HEK293T (cell line): ENCODE measurements around the gene MEF2C.

ENCODE experiments used
- CTCF ChIA-PET: fragments of 350-600 bp; formaldehyde crosslinking; extraction: SDS; loops from one replicate; lab custom pipeline; 2021; ENCODE audit warnings: antibody characterized with exemption, inconsistent platforms; lab: Yijun Ruan, JAX
- POLR2A ChIA-PET: fragments of 350-600 bp; formaldehyde crosslinking; extraction: SDS; loops from one replicate; lab custom pipeline; 2020; ENCODE audit warnings: antibody characterized with exemption, inconsistent platforms; lab: Yijun Ruan, JAX
- DNase-seq: peaks from one replicate; pipeline ENCODE4 v3.0.0; 2012; ENCODE audit warnings: mixed read lengths; ENCODE audit errors: extremely low spot score
- ARNT ChIP-seq: fragments of 450-650 bp; IDR thresholded peaks from 2 replicates; pipeline ENCODE4 v1.6.1; 2017; ENCODE audit warnings: mild to moderate bottlenecking
- BHLHE40 ChIP-seq: fragments of 450-650 bp; IDR thresholded peaks from 2 replicates; pipeline ENCODE4 v1.6.1; 2016; ENCODE audit warnings: mild to moderate bottlenecking, moderate library complexity, borderline replicate concordance
- CTBP1 ChIP-seq: fragments of 450-650 bp; IDR thresholded peaks from 2 replicates; pipeline ENCODE4 v1.6.1; 2016; ENCODE audit warnings: borderline replicate concordance
- ELF4 ChIP-seq: fragments of 450-650 bp; IDR thresholded peaks from 2 replicates; pipeline ENCODE4 v1.6.1; 2017; ENCODE audit warnings: antibody characterized with exemption
- FOXA1 ChIP-seq: fragments of 450-650 bp; IDR thresholded peaks from 2 replicates; pipeline ENCODE4 v1.6.1; 2016; ENCODE audit warnings: mild to moderate bottlenecking
- FOXK2 ChIP-seq: fragments of 450-650 bp; IDR thresholded peaks from 2 replicates; pipeline ENCODE4 v1.6.1; 2016; ENCODE audit warnings: mild to moderate bottlenecking
- FOXM1 ChIP-seq: fragments of 450-650 bp; IDR thresholded peaks from 2 replicates; pipeline ENCODE4 v1.6.1; 2017; ENCODE audit warnings: mild to moderate bottlenecking, borderline replicate concordance
- HDGF ChIP-seq: fragments of 450-650 bp; IDR thresholded peaks from 2 replicates; pipeline ENCODE4 v1.6.1; 2017; ENCODE audit warnings: antibody characterized with exemption, borderline replicate concordance
- L3MBTL2 ChIP-seq: fragments of 450-650 bp; conservative IDR thresholded peaks from 2 replicates; pipeline ENCODE4 v1.6.1; 2016; ENCODE audit warnings: mild to moderate bottlenecking
- LEF1 ChIP-seq: fragments of 450-650 bp; IDR thresholded peaks from 2 replicates; pipeline ENCODE4 v1.6.1; 2017; ENCODE audit warnings: mild to moderate bottlenecking, borderline replicate concordance
- NFRKB ChIP-seq: fragments of 450-650 bp; IDR thresholded peaks from 2 replicates; pipeline ENCODE4 v1.6.1; 2016; ENCODE audit warnings: mild to moderate bottlenecking, moderate library complexity
- SP1 ChIP-seq: fragments of 450-650 bp; IDR thresholded peaks from 2 replicates; pipeline ENCODE4 v1.6.1; 2017
- SUZ12 ChIP-seq: fragments of 450-650 bp; IDR thresholded peaks from 2 replicates; pipeline ENCODE4 v1.6.1; 2016; ENCODE audit warnings: mild to moderate bottlenecking
- TARDBP ChIP-seq: fragments of 450-650 bp; IDR thresholded peaks from 2 replicates; pipeline ENCODE4 v1.6.1; 2016
- ZNF384 ChIP-seq: fragments of 450-650 bp; IDR thresholded peaks from 2 replicates; pipeline ENCODE4 v1.6.1; 2016
- TF ChIP-seq, protein P1 (sequence below): fragments of 450-650 bp; IDR thresholded peaks from 2 replicates; pipeline ENCODE4 v1.6.1; 2016

MEF2C gene

DNA sequence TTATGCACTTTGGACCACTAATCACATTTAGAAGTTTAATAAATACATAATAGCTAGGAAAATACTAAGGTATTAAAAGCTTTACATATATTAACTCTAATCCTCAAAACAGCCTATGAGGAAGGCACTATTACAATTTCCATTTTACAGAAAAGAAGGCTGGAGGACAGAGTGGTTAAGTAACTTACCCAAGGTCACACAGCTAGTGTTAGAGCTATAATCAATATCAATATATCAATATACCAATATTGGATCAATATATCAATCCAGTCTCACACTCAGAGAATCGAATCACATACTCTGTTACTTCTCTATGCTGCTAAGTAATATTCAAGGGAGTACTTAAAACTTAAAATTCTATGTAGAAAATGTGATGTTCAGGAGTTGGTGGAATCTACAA, 45.2 kb downstream of the MEF2C start:
- no peak for DNase-seq
- TF ChIP-seq SP1 (no peak), L3MBTL2 (no peak), SUZ12 (no peak), FOXK2 (no peak), ZNF384 (no peak), FOXM1 (no peak), FOXA1 (no peak), LEF1 (no peak), HDGF (no peak), CTBP1 (no peak), ARNT (no peak), TARDBP (no peak), NFRKB (no peak), ELF4 (no peak), BHLHE40 (no peak)
- TF ChIP-seq, protein P1, sequence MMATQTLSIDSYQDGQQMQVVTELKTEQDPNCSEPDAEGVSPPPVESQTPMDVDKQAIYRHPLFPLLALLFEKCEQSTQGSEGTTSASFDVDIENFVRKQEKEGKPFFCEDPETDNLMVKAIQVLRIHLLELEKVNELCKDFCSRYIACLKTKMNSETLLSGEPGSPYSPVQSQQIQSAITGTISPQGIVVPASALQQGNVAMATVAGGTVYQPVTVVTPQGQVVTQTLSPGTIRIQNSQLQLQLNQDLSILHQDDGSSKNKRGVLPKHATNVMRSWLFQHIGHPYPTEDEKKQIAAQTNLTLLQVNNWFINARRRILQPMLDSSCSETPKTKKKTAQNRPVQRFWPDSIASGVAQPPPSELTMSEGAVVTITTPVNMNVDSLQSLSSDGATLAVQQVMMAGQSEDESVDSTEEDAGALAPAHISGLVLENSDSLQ: no peak
- CTCF ChIA-PET: no interaction called here
- POLR2A ChIA-PET: interaction anchor here (1.0 kb wide), 1 partner anchor 9 kb away, joined by 3 read pairs; no protein-coding TSS in a partner anchor

GRCh38 chr5:88837222-88837621, 45.8 kb downstream of the MEF2C start:
- DNase-seq: no peak
- TF ChIP-seq NFRKB (no peak), HDGF (no peak), FOXK2 (no peak), SP1 (no peak), CTBP1 (no peak), FOXM1 (no peak), ARNT (no peak), L3MBTL2 (no peak), ZNF384 (no peak), FOXA1 (no peak), BHLHE40 (no peak), TARDBP (no peak), SUZ12 (no peak)
- TF ChIP-seq, protein P1: no peak
- ChIA-PET POLR2A (interaction anchor here (1.0 to 2.8 kb wide), 2 partner anchors 9 to 46 kb away, joined by 3 to 8 read pairs; partner anchors contain the start of gene MEF2C), CTCF (interaction anchor here (0.8 kb wide), 1 partner anchor 50 kb away, joined by 3 read pairs; no protein-coding TSS in a partner anchor)

GRCh38 chr5:88836195-88836838, 46.7 kb downstream of the MEF2C start:
- POLR2A ChIA-PET: interaction anchor here (2.8 kb wide), 1 partner anchor 47 kb away, joined by 8 read pairs; the partner anchor contains the start of gene MEF2C
- DNase-seq: no peak
- TF ChIP-seq SUZ12: no peak
- no peak for TF ChIP-seq FOXK2
- no peak for TF ChIP-seq FOXA1
- no peak for TF ChIP-seq SP1
- no peak for TF ChIP-seq ELF4
- TF ChIP-seq, protein P1: no peak
- CTCF ChIA-PET: interaction anchor here (0.5 to 0.8 kb wide), 2 partner anchors 7 to 50 kb away, joined by 3 read pairs; no protein-coding TSS in a partner anchor

DNA sequence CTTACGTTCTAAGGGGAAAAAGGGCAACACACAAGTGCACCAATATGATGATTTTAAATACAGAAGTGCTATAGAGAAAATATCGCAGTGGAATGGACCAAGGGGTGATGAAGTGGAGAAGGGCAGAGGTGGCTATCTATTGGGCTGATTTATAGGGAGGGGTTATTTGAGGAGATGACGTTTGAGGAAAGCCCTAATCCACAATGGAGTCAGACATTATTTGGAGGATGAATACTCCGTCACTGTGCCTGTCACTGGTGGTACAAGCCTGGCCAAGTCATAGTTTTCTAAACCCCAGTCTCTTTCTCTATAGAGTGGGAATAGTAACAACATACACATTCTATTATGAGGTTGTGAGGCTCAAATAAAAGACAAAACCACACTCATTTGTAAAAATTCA, 48.5 kb downstream of the MEF2C start:
- no peak for DNase-seq
- ChIA-PET POLR2A (no interaction called here), CTCF (interaction anchor here (0.6 kb wide), 1 partner anchor 9 kb away, joined by 5 read pairs; no protein-coding TSS in a partner anchor)
- TF ChIP-seq TARDBP (no peak), BHLHE40 (no peak), L3MBTL2 (no peak), FOXM1 (no peak), NFRKB (no peak), ZNF384 (no peak), FOXK2 (no peak), SP1 (no peak)
- TF ChIP-seq, protein P1: no peak

DNA sequence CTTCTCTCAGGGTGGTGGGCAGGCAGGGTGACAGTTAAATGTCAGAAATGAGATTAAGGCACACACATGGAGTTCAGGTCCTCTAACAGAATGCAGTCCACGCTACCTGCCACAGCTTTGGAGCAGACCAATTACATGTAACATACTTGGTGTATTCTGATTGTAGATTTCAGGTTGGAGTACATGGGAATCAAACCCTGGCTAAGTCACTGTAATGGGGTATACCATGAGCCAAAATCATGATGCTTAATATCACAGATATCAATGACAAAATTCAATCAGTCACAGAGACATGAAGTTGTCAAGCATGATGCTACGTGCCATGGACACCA, 48.9 kb downstream of the MEF2C start:
- DNase-seq: no peak
- ChIA-PET CTCF (interaction anchor here (0.6 to 0.9 kb wide), 3 partner anchors 9 to 50 kb away, joined by 3 to 5 read pairs (median 4); no protein-coding TSS in a partner anchor), POLR2A (no interaction called here)
- TF ChIP-seq L3MBTL2 (no peak), TARDBP (no peak), LEF1 (no peak), ELF4 (no peak), ARNT (no peak), SUZ12 (no peak), FOXA1 (no peak), NFRKB (no peak), FOXM1 (no peak), HDGF (no peak), ZNF384 (no peak), FOXK2 (no peak), BHLHE40 (no peak), CTBP1 (no peak), SP1 (no peak)
- TF ChIP-seq, protein P1: no peak
